GM18517 (cell line): ENCODE measurements around the gene NHSL2.

ENCODE experiments used
- ATAC-seq: cut with Tn5 transposase; IDR thresholded peaks from one replicate; pipeline ENCODE4 v1.9.1; 2021; ENCODE audit warnings: mild to moderate bottlenecking, moderate library complexity; ENCODE audit not compliant: unreplicated experiment

NHSL2 gene

DNA sequence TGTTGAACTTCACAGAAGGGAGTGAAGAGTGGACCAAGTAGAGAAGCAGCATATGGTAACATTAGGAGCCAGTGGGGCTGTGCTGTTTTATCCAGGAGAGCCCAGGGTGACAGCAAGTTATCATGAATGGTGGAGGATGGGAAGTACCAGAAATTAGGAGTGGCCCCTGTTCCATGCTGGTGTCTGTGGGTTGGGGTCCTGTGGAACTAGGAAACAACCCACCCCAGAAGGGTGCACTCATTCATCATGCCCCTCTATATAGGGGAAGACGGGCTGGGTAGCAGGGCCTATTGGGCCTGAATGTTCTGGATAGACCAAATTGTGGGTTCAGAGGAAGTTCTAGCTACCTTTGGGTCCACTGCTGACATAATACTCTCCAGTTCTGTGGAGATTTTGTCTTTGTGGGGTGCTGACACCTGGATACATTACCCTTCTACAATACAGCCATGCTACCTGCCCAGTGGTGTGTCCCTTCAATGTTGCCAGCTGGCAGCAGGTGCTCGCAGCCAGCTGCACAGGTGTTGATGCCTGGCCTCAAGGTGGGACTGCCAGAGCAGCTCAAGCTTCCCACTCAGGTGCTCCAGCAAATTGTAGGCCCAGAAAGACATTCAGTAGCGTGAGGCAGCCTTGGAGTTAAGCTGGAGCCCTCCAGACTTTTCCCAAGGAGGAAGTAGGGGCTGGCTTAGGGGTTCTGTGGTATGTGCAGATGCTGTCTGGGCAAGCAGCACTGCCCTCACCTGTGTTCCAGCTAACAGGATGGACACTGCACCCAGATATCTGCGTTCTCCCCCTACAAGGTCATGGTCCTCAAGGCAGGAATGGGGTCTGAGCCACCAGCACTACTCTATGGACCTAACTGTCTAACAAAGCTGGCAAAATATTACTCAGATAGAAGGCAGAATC is 106.5 kb downstream of the NHSL2 start:
- ATAC-seq: no peak

DNA sequence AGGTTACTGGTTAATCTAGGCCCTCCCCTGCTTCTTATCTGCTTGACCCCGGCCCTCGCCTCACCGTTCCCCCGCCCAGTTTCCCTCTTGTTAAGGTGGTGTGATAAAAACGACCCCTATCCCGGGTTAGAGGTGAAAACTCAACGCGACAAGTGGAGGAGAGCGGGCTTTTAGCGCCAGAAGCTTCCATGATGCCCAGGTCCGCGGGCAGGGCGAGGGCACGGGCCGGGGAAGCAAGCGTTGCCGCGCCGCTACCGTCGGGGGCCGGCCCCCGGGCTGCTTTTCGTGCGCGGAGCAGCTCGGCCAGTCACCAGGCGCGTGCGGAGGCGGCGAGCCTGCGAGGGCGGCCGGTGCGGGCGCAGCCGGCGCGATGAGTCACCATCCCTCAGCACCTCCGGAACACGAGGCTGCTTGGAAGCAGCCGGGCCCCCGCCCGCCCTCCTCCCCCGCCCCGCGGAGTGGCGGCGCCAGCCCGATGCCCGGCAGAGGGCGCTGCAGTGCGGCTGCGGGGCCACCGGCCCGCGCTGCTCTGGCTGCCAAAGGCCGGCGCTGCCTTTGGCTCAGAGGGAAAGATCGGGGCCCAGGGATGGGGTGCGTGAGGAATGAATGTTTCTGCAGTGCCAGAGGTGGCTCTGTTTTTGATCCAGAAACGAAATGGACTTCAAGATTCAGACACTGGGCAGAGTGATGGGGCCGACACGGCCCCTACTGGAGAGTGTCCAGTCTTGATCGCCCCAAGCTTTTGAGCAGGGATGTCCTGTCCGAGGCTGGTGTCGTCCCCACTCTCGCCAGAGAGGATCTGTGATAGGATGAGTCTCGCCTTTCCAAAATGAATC is 107.8 kb downstream of the NHSL2 start:
- ATAC-seq: peak; percentile 56

DNA sequence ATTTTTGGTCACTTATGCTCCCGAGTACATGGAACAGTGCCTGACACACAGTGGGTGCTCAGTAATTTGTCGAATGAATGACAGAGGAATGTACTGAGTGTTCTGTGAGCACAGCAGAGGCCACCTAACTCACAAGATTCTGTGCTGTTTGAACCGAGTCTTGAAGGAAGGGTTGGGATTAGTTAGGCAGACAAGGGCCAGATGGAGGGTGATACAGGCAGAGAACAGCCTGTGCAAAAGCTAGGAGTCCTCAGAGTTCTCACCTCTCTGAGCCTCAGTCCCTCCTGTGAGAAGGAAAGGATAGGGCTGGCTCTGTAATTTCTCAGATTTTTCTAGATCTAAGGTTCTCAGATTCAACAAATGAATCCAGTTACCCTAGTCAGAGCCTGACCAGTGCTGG is 108.8 kb downstream of the NHSL2 start:
- no peak for ATAC-seq

DNA sequence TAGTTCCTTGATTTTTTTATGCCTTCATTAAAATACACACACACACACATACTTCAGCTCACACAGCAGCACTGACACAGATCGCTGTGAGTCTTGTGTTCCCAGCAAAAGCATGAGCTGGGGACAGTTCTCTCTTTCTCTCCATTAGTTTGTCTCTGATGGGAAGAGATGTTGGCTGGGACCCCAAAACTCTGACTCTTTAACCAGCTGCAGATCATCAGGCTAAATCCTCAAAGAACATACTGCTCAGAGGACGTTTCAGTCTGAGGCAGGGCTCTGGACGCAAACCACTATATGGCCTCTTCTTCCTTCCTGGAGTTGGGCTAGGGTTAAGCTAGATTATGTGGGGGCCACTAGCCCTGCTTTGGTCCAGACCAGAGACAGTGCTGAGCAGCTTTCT is 109.6 kb downstream of the NHSL2 start:
- no peak for ATAC-seq

DNA sequence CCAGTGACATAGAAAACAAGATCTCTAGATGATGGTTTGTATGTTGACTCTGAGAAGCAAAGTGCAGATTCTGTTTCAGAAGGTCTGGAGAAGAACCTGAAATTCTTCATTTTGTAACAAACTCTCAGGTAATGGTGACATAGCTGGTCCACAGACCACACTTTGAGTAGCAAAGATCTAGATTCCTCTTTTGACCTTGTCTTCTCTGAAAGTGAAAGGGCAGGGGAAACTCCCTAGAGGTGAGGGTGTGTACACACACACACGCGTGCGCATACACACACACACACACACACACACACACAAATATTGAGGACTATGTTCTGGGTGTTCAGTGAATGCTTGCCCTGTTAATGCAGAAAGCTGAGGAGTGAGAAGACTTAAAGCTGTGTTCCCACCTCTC is 110.1 kb downstream of the NHSL2 start:
- no peak for ATAC-seq

DNA sequence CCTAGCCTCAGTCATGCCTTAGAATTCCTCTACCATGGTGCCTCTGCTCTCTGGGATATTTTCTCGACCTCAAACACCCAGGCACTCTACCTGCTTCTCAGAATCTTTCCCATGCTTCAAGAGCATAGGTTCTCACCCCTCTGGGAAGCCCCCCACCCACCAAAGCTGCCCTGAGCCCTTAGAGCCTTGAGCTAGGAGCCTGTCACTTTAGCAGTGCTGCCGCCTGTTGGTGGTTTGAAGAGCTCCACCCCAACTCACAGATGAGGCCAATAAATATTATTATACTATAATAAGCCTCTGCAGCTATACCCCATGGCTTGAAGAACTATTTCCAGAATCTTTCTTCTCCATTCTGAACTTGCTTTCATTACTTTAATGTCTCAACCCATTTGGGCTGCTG is 111.3 kb downstream of the NHSL2 start:
- ATAC-seq: no peak

DNA sequence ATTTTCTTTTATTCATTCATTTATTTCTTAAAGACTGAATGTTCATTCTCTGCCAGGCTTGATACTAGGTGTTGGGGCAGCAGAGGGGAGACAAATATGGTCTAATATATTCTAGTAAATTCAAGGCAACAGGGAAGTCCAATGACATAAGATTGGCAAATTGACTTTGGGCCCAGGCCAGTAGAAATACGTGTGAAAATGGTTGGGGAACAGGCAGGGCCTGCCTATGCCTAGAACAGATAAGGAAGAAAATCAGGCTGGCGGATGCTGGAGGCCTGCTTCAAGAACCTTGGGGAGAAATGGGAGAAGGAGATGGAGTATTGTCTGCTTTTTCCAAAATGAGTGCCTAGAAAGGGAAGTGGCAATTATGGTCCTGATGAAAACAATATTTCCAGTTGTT is 112.4 kb downstream of the NHSL2 start:
- no peak for ATAC-seq

DNA sequence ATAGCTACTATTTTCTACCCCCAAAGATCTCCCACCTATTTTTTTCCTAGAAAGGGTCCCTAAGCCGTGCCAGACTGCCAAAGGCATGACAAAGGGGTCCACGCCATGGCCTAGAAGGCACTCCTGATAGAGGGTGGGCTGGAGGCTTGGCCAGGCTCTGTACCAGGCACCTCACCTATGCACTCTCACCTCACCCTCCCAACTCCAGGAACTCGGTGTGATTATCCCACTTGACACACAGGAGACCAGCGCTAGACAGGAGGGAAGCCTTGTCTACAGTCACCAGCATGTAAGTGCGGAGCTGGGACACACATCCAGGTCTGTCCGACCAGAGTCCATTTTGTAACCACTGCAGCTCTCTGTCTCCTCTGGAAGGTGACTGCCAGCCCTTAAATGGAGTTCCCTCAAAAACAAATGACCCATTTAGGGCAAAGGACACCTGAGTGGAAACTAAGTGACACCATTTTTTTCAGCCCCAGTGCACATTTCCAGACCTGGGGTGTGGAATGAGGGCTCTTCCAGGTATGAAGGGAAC is 114.7 kb downstream of the NHSL2 start:
- no peak for ATAC-seq

DNA sequence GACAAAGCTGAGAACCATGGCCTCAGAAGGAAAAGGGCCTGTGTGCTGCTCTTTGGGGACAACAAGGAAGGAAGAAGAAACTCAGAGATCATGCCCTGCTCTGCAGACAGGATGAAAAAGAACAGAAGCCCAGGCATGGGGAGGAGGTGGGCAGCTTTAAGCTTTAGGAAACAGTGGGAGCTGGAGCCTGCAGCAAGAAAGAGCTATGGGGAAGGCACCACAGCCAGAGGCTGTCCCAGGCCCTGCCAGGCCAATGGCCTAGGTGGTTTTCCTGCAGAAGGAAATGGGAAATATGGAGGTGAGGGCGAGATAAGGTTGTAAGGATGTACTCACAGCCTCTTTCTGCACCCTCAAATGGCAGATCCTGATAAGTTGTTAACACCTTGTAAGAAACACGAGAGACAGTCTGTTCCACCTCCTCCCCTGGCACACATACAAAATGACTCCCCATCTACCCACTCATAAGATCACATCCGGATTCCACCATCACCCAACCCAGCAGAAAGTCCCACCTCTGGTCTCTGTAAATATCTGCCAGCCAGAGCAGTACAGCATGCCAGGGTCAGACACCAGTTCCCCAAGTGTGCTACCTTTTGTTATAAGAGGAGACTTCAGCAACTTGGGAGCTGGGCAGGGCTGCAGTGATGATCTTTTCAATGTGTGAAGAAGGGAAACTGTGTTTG is 115.8 kb downstream of the NHSL2 start:
- ATAC-seq: peak; percentile 59

DNA sequence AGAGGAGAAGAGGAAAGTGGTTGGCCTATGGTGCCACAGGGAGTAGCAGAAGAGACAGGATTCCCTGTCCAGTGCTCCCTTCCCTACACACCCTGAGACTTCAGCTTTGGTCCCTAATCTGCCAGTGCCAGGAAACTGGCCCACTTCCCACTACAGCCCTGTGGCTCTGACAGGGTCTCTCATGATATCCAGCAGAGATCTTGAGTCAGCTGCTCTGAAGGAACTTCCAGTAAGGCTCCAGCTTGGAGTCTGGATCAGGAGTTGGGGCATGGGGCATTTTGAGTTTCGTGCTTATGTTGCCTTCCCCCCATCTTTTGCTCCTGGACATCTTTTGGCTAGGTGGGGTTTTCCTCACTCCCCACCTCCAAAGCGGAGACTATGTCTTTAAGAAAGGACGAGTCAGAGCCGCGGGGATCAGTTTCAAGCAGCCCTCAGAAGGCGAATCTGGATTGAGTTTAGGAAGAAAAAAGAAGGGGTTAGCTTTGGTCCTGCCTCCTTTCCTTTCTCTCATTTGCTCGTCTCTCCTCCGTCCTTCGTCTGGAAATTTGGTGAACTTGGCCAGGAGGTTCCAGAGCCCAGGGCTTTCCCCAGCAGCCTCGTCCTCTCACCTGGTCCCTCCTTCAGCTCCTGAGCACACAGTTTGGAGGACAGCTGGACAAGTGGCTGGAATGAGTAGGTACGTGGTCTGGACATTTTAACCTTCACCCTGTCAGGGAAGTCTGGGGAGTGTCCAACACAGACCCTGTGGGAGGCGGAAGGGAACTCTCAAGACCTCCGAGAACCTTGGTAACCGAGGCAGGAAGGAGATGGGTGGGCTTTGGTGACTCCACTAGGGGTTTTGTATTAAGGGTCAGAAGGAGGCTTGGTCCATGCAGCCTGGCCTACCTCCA is 116.6 kb downstream of the NHSL2 start:
- ATAC-seq: no peak

DNA sequence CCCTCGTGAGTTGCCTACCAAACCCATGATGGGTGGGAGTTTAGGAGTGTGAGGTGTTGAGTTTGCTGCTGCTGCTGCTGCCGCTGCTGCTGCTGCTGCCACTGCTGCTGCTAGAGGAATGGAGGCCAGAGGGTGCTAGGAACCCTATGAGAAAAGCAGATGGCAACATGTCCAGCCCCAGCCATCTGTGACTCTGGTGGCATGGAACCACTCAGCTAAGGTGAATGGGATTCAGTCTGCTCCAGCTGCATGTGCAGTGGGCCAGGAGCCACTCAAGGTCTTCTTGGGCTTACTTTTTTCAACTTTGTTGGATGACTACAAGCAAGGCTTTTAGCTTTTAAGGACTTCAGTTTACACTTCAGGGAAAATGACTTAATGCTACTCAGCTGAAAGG is 117.3 kb downstream of the NHSL2 start:
- ATAC-seq: no peak

DNA sequence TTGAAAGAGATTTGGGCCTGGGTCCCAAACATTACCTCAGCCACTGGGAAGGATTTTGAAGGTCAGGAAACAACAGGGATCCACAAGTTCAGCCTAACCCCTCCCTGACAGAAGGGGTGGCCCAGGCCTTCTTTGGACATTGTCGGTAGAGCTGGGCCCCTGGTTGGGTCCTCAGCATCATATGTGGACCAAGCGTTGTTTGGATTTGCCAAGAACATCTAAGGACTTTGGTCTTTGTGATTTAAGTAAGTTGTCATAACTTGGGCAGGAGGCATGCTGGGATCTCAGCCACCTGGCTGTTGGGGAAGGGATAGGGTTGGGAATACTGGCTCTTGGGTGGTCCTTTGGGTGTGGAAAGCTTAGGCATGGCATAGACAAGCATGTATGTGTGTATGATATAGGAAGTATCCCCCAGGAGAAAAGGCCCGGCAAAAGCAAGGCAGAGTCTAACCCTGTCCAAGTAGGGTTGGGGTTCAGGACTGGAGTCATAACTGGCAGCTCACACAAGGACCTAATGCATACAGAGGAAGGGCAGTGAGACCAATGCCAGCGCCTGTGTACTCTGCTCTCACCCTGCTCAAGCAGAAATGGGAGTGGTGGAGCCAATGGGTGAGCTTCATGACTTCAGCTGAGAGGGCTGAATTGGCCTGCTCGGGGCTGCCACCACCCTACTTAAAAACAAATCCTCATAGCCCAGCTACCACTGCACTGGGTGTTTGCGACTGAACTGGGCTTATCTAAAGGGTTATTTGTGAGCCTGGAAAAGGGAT is 118.2 kb downstream of the NHSL2 start:
- no peak for ATAC-seq

DNA sequence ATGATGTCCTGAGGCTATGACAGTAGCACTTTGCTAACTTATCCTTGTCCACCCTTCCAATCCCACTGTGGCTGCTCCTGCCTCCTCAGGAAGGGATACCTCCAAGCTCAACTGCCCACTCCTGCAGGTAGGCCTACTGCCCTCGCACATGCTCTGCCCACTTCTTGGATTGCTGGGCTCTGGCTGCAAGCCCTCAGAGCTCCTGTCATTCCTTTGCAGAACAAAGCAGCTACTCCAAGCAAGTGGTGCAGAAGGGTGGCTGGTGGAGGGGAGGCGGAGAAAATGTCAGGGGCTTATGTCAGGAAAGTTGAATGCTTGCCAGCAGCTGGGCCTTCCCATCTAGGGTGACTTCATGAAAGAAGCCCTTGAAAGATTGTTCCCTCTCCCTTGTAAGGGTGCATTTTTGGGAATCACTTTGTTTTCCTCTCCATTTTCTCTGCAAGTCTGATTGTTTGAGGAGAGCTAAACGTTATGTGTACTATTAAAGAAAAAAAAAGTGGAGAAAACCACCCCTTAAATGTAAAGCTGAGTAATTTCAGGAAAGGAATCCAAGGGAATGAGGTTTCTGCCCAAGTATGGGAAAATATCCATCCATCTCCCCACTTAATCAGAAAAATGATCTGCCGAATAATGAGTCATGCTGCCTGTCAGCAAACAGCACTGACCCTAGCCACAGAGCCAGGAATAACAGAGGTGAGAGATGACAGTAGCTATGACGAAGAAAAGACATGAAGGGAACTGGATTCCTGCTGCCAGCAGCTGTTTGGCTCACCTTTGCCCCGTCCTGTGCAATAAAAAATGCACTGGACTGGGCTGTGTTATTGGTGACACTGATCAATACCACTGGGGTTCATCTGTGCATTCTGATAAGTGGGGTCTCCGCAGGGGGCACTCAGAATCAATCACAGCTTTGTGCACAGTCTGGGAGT is 119.1 kb downstream of the NHSL2 start:
- ATAC-seq: no peak

DNA sequence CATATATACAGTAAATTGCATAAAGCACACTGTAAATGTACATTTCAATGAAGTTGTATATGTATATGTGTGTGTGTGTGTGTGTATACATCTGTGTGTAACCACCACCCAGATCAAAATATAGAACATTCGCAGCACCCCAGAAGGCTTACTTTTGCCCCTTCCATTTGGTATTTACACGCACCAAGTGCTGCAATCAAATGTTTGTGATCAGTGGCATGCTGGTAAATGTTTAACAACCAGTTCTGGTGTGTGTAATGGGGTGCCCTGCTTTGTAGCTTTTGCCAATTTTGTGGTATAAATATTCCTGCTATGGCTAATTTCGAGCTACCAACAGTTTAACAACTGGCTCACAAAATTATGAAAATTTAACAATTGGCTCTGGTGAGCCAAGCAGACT is 119.8 kb downstream of the NHSL2 start:
- no peak for ATAC-seq

DNA sequence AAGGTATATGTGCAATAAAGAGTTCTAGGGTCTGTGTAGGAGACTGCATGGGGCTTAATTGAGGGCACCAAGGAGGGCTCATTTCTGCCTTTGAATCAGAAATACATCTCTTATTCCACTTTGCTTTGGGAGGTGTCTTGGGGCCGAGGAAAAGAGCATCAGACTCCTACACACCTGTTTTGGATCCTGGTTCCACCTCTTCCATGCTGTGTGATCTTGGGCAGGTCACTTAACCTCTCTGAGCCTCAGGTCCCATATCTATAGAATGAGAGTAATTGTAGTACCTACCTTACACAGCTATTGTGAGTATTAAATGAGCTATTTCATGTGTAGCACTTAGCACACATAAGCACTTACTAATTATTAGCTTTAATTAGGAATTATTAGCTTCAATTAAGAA is 120.5 kb downstream of the NHSL2 start:
- no peak for ATAC-seq

DNA sequence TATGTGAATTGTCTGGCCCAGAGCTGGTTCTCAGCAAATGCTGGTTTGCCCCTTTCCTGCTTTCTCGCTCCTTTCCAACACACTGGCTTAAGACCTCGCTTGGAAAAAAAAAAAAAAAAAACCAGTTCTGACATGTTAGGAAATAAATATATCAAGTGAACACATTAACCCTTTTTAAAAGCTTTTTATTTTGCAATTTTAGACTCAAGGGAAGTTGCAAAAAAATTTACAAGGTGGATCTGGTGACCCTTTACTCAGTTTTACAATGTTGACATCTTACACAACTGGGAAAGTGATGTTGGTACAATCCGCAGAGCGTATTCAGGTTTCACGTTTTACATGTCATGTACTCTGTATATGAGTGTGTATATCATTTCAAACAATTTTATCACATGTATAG is 121.0 kb downstream of the NHSL2 start:
- ATAC-seq: no peak

DNA sequence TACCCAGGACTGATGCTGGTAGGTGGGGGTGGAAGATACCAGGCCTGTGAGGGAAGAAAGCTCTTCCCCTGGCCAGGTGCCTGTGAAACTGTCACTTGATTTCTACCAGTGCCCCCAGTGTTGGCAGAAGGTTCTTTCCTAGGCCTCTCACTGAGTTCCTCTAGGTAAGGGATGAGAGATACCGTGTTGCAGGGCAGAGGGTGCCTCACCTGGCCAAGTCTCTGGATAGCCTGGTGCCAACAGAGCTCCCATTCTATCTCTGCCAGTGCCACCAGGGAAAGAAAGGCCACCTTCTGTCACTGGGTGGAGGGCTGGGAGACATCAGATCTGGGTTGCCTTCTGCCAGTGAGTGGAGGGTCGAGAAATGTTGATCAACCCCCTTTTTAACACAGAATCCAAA is 127.0 kb downstream of the NHSL2 start:
- ATAC-seq: no peak

DNA sequence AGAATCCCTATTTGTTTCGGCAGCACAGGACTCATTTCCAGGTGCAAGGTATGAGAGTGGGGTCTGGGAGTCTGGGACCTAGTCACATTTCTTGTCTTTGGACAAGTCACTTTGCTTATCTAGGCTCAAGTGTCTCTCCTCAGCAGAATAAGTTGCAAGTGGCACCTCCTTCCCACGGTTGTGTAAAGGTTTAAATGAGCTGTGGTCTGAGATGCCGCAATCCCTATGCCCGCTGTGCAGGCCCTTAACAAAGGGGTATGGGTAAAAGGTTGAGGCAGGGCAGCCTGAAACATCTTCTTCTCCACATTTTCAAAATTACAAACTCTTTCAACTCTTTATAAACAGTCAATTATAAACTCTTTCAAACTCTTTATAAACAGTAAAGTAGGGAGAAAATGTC is 127.4 kb downstream of the NHSL2 start:
- ATAC-seq: no peak
